ENCODE measurements around the gene FXR2. TPM values are rescaled to one million over a fixed set of nuclear protein-coding genes. Genes with fewer than 3 reads are reported as not detected.

FXR2 gene
- polyA plus RNA-seq, 2 donors: 14.7 to 19.0 TPM

DNA sequence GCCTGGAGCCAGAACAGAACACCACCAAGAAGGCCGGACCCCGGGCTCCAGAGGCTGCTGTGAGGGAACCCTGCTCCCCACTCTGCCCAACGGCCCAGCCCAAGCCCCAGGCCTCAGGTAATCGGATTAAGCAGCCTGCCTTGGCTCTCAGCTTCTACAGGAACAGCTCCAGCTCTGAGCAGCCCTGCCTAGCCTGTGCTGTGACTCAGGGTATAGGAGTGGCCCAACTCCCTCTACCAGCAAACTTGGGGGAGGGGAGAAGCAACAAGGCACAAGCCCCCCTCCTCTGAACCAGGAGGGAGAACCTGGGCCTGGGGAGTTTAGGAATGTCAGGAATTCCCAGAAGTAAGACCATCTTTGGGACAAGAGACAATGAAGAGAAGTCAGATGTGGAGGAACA is 24.0 kb downstream of the FXR2 start:
- peaks cover 12 to 34% of the 10 kb centered on the region in 2 donors for H3K36me3 ChIP-seq (ENCODE audit: control insufficient read depth in 2 of 2, insufficient read depth in 2 of 2, low read length in 1 of 2)
- peak overlapping the region; percentile 85 to 93 for H3K27ac ChIP-seq (ENCODE audit: low read depth in 2 of 2, low read length in 1 of 2)
- 46 to 57% methylated on average over 4 of the region's 4 CpGs for WGBS, 2 donors
- peaks cover 2% of the 10 kb centered on the region in 2 donors for H3K4me1 ChIP-seq (ENCODE audit: control insufficient read depth in 2 of 2, insufficient read depth in 2 of 2, low read length in 1 of 2)
- no peak overlapping the region for H3K4me3 ChIP-seq (ENCODE audit: low read depth in 1 of 2, low read length in 2 of 2)
- no peaks in the 10 kb centered on the region for H3K27me3 ChIP-seq (ENCODE audit: control insufficient read depth in 1 of 2, insufficient read depth in 2 of 2, low read length in 2 of 2)
- H3K9me3 ChIP-seq (ENCODE audit: control insufficient read depth in 2 of 2, insufficient read depth in 1 of 2, low read depth in 1 of 2, low read length in 1 of 2): no peaks in the 10 kb centered on the region

DNA sequence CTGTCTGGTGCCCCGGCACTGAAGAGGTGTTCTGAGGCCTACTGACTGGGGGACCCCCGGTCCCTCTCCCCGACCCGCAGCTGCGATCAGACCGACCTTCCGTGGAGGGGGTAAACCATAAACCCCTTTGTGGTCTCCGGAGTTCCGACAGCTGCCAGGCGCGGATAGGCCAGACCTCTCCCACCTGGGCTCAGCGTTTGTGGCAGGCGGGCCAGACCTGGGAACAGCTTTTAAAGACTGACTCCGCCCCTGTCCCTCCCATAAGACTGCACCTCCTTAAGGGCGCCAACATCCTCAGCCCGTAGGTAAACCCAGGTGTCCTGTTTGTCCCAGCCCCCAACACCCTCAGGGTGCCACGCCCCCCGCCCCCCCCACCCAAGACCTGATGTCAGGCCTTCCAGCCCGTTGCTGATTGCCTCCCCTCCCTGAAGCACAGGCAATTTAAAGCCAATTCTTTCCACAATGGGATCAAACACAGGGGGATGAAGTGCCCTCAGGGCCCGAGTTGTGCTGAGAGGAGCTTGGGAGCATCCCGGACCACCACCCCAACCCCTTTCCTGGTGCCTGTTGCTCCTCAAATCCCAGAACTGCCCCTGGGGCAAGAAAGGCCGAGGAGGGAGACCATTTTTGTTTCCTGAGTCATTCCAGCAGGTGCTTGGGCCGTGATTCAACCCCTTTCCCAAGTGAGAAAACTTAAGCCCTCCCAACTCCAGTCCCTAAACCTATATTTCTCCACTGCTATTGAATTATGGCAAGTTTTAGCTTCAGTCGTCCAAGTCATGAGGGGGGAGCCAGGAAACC is 24.6 kb downstream of the FXR2 start, which contains the start of gene SOX15:
Gene SOX15, minus strand, starts transcription at position 204 of the 801 bp plus-strand sequence. CDS start 418 bp downstream, outside the sequence.
- Histone ChIP-seq H3K27ac (ENCODE audit: low read depth in 2 of 2, low read length in 1 of 2) (peak within 1 kb of the TSS; percentile 85 to 97), H3K36me3 (ENCODE audit: control insufficient read depth in 2 of 2, insufficient read depth in 2 of 2, low read length in 1 of 2) (peaks cover 12 to 30% of the 10 kb centered on the region in 2 donors), H3K4me1 (ENCODE audit: control insufficient read depth in 2 of 2, insufficient read depth in 2 of 2, low read length in 1 of 2) (peaks cover 2% of the 10 kb centered on the region in 2 donors), H3K4me3 (ENCODE audit: low read depth in 1 of 2, low read length in 2 of 2) (peak within 1 kb of the TSS; percentile 61 to 72), H3K27me3 (ENCODE audit: control insufficient read depth in 1 of 2, insufficient read depth in 2 of 2, low read length in 2 of 2) (no peaks in the 10 kb centered on the region), H3K9me3 (ENCODE audit: control insufficient read depth in 2 of 2, insufficient read depth in 1 of 2, low read depth in 1 of 2, low read length in 1 of 2) (no peaks in the 10 kb centered on the region)
- 39 to 53% methylated on average over 24 of the region's 24 CpGs for WGBS, 2 donors

DNA sequence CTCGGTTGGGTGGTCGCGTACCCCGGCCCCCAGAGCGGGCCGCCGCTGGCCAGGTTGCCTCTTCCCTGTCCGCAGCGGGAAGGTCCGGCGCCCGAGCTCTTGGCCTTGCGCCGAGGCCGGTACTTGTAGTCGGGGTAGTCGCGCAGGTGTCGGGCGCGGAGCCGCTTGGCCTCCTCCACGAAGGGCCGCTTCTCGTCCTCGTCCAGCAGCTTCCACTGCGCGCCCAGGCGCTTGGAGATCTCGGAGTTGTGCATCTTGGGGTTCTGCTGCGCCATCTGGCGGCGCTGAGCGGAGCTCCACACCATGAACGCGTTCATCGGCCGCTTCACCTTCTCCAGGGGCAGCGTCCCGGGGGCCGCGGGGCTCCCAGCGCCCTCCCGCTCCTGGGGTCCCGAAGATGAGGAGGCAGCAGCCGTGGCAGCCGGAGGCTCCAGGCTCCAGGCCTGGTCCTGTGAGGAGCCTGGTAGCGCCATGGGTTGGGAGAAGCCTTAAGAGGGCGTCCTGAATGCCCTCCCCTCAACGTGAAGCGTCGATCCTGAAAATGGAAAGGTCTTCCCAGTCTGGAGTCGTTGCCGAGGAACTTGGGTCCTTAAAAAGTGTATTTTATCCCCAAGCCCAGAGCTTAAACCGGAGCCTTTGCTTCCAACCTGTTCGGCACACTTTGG is 25.4 kb downstream of the FXR2 start:
- Histone ChIP-seq H3K9me3 (ENCODE audit: control insufficient read depth in 2 of 2, insufficient read depth in 1 of 2, low read depth in 1 of 2, low read length in 1 of 2) (no peaks in the 10 kb centered on the region), H3K36me3 (ENCODE audit: control insufficient read depth in 2 of 2, insufficient read depth in 2 of 2, low read length in 1 of 2) (peaks cover 12 to 26% of the 10 kb centered on the region in 2 donors), H3K27ac (ENCODE audit: low read depth in 2 of 2, low read length in 1 of 2) (peak overlapping the region; percentile 85 to 97), H3K27me3 (ENCODE audit: control insufficient read depth in 1 of 2, insufficient read depth in 2 of 2, low read length in 2 of 2) (no peaks in the 10 kb centered on the region), H3K4me1 (ENCODE audit: control insufficient read depth in 2 of 2, insufficient read depth in 2 of 2, low read length in 1 of 2) (peaks cover 2 to 5% of the 10 kb centered on the region in 2 donors), H3K4me3 (ENCODE audit: low read depth in 1 of 2, low read length in 2 of 2) (peak overlapping the region; percentile 61 to 72)
- WGBS, 2 donors: 16% methylated on average over 56 of the region's 56 CpGs

DNA sequence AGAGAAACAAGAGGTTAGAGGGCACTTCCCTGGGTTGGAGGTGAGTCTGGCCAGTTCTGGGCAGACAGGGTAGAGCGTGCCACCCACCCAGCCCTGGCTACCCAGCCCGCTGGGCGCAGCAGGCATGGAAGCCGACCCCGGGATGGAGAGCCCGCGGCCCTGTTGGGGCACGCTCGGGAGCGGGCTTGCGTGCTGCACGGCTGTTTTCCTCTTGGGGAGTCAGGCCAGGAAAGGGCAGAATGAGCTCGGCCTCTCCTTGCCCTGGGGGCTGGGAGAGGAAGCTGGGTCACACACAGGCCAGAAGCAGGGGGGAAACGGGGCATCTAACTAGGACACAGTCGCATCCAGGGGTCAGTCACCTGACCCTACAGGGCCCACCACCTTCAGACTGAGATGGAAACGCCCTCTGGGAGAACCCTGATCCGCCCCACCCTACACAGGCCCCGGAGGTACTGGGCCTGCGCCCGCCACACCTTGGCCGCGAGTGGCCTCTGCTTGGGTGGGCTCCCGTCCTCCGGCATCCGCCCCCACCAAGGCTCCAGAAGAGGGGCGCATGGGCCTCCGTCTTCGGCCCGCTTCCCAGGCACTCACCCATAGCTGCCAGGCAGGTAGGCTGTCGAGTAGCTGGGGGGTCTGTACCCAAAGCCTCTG is 26.0 kb downstream of the FXR2 start:
- Histone ChIP-seq H3K4me1 (ENCODE audit: control insufficient read depth in 2 of 2, insufficient read depth in 2 of 2, low read length in 1 of 2) (peaks cover 2 to 6% of the 10 kb centered on the region in 2 donors), H3K27ac (ENCODE audit: low read depth in 2 of 2, low read length in 1 of 2) (peak overlapping the region; percentile 85 to 97), H3K36me3 (ENCODE audit: control insufficient read depth in 2 of 2, insufficient read depth in 2 of 2, low read length in 1 of 2) (peaks cover 12 to 24% of the 10 kb centered on the region in 2 donors), H3K4me3 (ENCODE audit: low read depth in 1 of 2, low read length in 2 of 2) (peak overlapping the region; percentile 61 to 72), H3K27me3 (ENCODE audit: control insufficient read depth in 1 of 2, insufficient read depth in 2 of 2, low read length in 2 of 2) (no peaks in the 10 kb centered on the region), H3K9me3 (ENCODE audit: control insufficient read depth in 2 of 2, insufficient read depth in 1 of 2, low read depth in 1 of 2, low read length in 1 of 2) (no peaks in the 10 kb centered on the region)
- WGBS, 2 donors: 34 to 51% methylated on average over 27 to 30 of the region's 30 CpGs

DNA sequence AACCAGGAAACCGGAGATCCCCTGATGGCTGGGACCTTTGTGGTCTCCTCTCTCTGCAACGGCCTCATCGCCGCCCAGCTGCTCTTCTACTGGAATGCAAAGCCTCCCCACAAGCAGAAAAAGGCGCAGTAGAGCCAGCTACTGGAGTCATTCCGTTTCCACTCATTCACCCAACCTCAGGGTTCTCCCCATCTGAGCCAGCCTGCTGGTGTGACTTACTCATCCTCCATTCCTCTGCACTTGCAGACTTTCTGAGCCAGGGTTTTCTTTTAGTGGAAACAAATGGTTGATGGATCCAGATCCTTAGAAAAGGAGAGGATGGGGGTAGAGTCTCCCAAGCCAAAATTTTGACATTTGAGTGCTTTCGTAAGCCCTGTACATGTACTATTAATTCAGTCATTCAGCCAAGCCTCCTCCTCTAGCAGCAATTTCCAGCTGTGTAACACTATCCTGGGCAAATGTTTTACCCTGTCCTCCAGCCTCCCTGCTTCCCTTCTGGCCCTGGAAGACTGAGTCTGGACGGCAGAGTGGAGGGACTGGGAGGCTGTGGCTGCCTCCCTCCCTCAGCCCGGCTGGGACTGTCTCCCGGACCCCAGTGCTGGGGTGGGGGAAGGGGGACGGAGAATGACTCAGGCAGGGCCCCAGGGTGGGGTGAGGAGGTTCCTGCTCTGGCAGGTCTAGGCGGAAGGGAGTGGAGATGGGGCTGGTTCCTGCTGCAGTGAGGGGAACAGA is 27.1 kb downstream of the FXR2 start:
- Histone ChIP-seq H3K27ac (ENCODE audit: low read depth in 2 of 2, low read length in 1 of 2) (peak overlapping the region; percentile 85 to 97), H3K4me3 (ENCODE audit: low read depth in 1 of 2, low read length in 2 of 2) (peak overlapping the region; percentile 61 to 72), H3K27me3 (ENCODE audit: control insufficient read depth in 1 of 2, insufficient read depth in 2 of 2, low read length in 2 of 2) (no peaks in the 10 kb centered on the region), H3K9me3 (ENCODE audit: control insufficient read depth in 2 of 2, insufficient read depth in 1 of 2, low read depth in 1 of 2, low read length in 1 of 2) (no peaks in the 10 kb centered on the region), H3K4me1 (ENCODE audit: control insufficient read depth in 2 of 2, insufficient read depth in 2 of 2, low read length in 1 of 2) (peaks cover 9 to 14% of the 10 kb centered on the region in 2 donors), H3K36me3 (ENCODE audit: control insufficient read depth in 2 of 2, insufficient read depth in 2 of 2, low read length in 1 of 2) (peaks cover 6 to 15% of the 10 kb centered on the region in 2 donors)
- 42 to 61% methylated on average over 12 of the region's 12 CpGs for WGBS, 2 donors

DNA sequence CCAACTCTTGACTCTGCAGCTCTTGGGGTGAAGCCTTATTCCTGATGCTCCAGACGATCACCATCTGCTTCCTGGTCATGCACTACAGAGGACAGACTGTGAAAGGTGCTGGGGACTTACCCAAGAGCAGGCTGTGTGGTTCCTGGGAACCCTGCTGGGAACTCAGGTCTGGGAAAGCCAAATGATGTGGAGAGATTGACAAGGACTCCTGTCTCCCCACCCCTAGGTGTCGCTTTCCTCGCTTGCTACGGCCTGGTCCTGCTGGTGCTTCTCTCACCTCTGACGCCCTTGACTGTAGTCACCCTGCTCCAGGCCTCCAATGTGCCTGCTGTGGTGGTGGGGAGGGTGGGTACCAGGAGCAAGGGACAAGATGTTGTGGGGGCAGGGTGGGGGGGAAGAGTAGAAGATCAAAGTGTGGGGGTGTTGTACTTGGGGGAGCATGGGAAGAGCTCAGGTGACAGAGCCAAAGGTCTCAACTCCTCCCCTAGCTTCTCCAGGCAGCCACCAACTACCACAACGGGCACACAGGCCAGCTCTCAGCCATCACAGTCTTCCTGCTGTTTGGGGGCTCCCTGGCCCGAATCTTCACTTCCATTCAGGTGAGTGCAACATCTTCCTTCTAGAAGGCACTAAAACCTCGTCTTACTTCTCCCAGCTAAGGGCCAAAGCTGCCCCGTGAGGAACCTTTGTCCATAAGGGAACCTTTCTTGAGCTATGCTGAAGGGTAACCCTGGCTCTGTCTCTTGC is 27.9 kb downstream of the FXR2 start:
- H3K27ac ChIP-seq (ENCODE audit: low read depth in 2 of 2, low read length in 1 of 2): peak overlapping the region; percentile 85 to 97
- no peak overlapping the region for H3K4me3 ChIP-seq (ENCODE audit: low read depth in 1 of 2, low read length in 2 of 2)
- peaks cover 9 to 20% of the 10 kb centered on the region in 2 donors for H3K4me1 ChIP-seq (ENCODE audit: control insufficient read depth in 2 of 2, insufficient read depth in 2 of 2, low read length in 1 of 2)
- H3K9me3 ChIP-seq (ENCODE audit: control insufficient read depth in 2 of 2, insufficient read depth in 1 of 2, low read depth in 1 of 2, low read length in 1 of 2): no peaks in the 10 kb centered on the region
- peaks cover 6 to 9% of the 10 kb centered on the region in 2 donors for H3K36me3 ChIP-seq (ENCODE audit: control insufficient read depth in 2 of 2, insufficient read depth in 2 of 2, low read length in 1 of 2)
- H3K27me3 ChIP-seq (ENCODE audit: control insufficient read depth in 1 of 2, insufficient read depth in 2 of 2, low read length in 2 of 2): no peaks in the 10 kb centered on the region
- 45 to 53% methylated on average over 9 of the region's 9 CpGs for WGBS, 2 donors

DNA sequence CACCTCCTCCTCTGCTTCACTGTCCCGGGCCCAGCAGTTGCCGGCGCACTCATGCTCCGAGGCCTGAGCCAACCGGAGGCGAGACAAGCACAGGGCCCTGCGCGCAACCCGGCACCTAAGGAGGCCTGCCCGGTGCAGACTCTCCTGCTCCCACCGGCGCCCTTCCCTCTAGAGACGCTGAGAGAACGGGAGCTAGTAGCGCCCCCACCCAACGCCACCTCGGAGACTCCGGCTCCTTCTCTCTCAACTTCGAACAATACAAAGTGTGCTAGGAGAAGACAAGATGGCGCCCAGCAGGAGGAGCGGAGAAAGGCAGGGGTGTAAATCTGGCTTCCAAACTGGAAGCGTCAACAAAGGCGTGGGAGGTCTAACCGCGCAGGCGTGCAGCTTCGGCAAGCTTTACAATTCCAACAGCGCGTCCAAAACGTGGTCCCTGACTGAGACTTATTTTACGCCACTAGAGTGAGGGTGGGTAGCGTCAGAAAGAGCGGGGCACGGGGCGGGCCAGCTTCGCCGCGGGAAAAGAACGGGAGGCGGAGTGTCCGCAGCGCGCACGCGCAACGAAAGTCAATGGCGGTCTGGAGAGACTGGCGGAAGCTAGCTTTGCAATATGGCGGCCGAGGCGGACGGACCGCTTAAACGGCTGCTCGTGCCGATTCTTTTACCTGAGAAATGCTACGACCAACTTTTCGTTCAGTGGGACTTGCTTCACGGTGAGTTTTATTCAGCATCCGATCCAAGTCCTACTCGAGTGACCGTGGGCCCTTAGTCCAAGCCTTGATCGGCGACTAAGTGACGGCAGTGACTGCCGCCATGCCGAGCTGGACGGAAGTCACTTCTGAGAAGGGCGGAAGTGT is 31.2 kb downstream of the FXR2 start, which contains the start of gene MPDU1:
Gene MPDU1, plus strand, starts transcription at position 600 of the 857 bp plus-strand sequence. Its CDS starts 11 bp downstream, at position 611.
- peak within 1 kb of the TSS; percentile 97 to 100 for H3K27ac ChIP-seq (ENCODE audit: low read depth in 2 of 2, low read length in 1 of 2)
- H3K4me1 ChIP-seq (ENCODE audit: control insufficient read depth in 2 of 2, insufficient read depth in 2 of 2, low read length in 1 of 2): peaks cover 9 to 40% of the 10 kb centered on the region in 2 donors
- WGBS, 2 donors: 14% methylated on average over 69 of the region's 69 CpGs
- peak within 1 kb of the TSS; percentile 65 to 68 for H3K4me3 ChIP-seq (ENCODE audit: low read depth in 1 of 2, low read length in 2 of 2)
- no peaks in the 10 kb centered on the region for H3K27me3 ChIP-seq (ENCODE audit: control insufficient read depth in 1 of 2, insufficient read depth in 2 of 2, low read length in 2 of 2)
- H3K36me3 ChIP-seq (ENCODE audit: control insufficient read depth in 2 of 2, insufficient read depth in 2 of 2, low read length in 1 of 2): peaks cover 0 to 10% of the 10 kb centered on the region in 2 donors
- no peaks in the 10 kb centered on the region for H3K9me3 ChIP-seq (ENCODE audit: control insufficient read depth in 2 of 2, insufficient read depth in 1 of 2, low read depth in 1 of 2, low read length in 1 of 2)

All from esophagus (tissue), 2 donors.